B cell (primary cell): Measurements from ENCODE around the gene GATA3. TPM values are rescaled to one million over a fixed set of nuclear protein-coding genes. Genes with fewer than 3 reads are reported as not detected.

Experiments
- ATAC-seq: fragments of 200-7000 bp; cut with Tn5 transposase; one replicate; pipeline ENCODE4 v1.10.0; 2021; ENCODE audit warnings: low read depth, mild to moderate bottlenecking, moderate number of reproducible peaks, moderate library complexity
- CTCF ChIA-PET: fragments of 350-600 bp; sonication (Branson Sonifier 250); formaldehyde crosslinking; loops from one replicate; lab custom pipeline; 2021; ENCODE audit warnings: antibody characterized with exemption, inconsistent platforms; lab: Charles Lee
- POLR2A ChIA-PET: fragments of 350-600 bp; sonication (Branson Sonifier 250); formaldehyde crosslinking; loops from one replicate; lab custom pipeline; 2021; ENCODE audit warnings: antibody characterized with exemption; lab: Charles Lee
- DNase-seq: peaks from one replicate; pipeline ENCODE4 v3.0.0; 2013
- H2AFZ ChIP-seq: 2 replicates; pipeline ENCODE4 v1.6.1; 2012; ENCODE audit warnings: mild to moderate bottlenecking, low read depth, low read length; ENCODE audit not compliant: insufficient read depth, poor library complexity, severe bottlenecking
- H3K27ac ChIP-seq, 2 donors: 1 replicate in 1 of 2; 2 replicates in 1 of 2; pipeline ENCODE4 v1.5.1; 2012 to 2013; ENCODE audit warnings: low read length in 2 of 2, mild to moderate bottlenecking in 2 of 2, moderate library complexity in 1 of 2
- H3K27me3 ChIP-seq, 4 experiments: fragments of 200-600 bp in 1 of 4; sonication (generic) in 1 of 4; replicated peaks in 1 of 4; 1 replicate in 2 of 4; 2 replicates in 2 of 4; pipeline versions ENCODE4 v1.6.1 to v1.7.0; 2013 to 2016; ENCODE audit warnings: low read length in 3 of 4, mild to moderate bottlenecking in 2 of 4, mixed read lengths in 1 of 4, moderate library complexity in 1 of 4; ENCODE audit not compliant: insufficient read depth in 4 of 4, control insufficient read depth in 3 of 4; ENCODE audit errors: control extremely low read depth in 1 of 4
- H3K36me3 ChIP-seq, 2 experiments: replicated peaks in 1 of 2; 1 replicate in 1 of 2; 2 replicates in 1 of 2; pipeline versions ENCODE4 v1.6.1 to v1.7.1; 2013; ENCODE audit warnings: low read length in 1 of 2; ENCODE audit not compliant: insufficient read depth in 2 of 2, control insufficient read depth in 1 of 2; ENCODE audit errors: control extremely low read depth in 1 of 2, extremely low read depth in 1 of 2
- H3K4me1 ChIP-seq, 2 donors: fragments of 200-600 bp in 1 of 2; sonication (generic) in 1 of 2; 1 replicate in 1 of 2; 2 replicates in 1 of 2; pipeline versions ENCODE4 v1.5.1 to v1.6.1; 2013 to 2017; ENCODE audit warnings: low read length in 2 of 2; ENCODE audit not compliant: control insufficient read depth in 2 of 2, insufficient read depth in 2 of 2
- H3K4me2 ChIP-seq: replicated peaks from 2 replicates; pipeline ENCODE3; 2012; ENCODE audit warnings: mild to moderate bottlenecking, low read depth, low read length; ENCODE audit not compliant: poor library complexity, severe bottlenecking
- H3K4me3 ChIP-seq, 5 experiments: fragments of 200-600 bp in 1 of 5; sonication (generic) in 1 of 5; 1 replicate in 3 of 5; 2 replicates in 2 of 5; pipeline versions ENCODE4 v1.5.1 to v1.7.0; 2011 to 2016; ENCODE audit warnings: low read length in 4 of 5, mild to moderate bottlenecking in 4 of 5, low read depth in 2 of 5, control low read depth in 1 of 5, moderate library complexity in 1 of 5; ENCODE audit not compliant: insufficient read depth in 1 of 5; ENCODE audit errors: control extremely low read depth in 1 of 5, extremely low read depth in 1 of 5
- H3K79me2 ChIP-seq: fragments of 200-600 bp; sonication (generic); one replicate; pipeline ENCODE4 v1.6.0; 2016; ENCODE audit warnings: low read length; ENCODE audit not compliant: control insufficient read depth, insufficient read depth
- H3K9ac ChIP-seq: fragments of 200-600 bp; sonication (generic); 2 replicates; pipeline ENCODE4 v1.6.1; 2017; ENCODE audit warnings: mild to moderate bottlenecking, low read length, moderate library complexity
- H3K9me3 ChIP-seq, 3 donors: one replicate each; pipeline versions ENCODE4 v1.6.1 to v1.7.1; 2013; ENCODE audit warnings: low read length in 2 of 3; ENCODE audit not compliant: control insufficient read depth in 2 of 3, insufficient read depth in 1 of 3; ENCODE audit errors: control extremely low read depth in 1 of 3
- H4K20me1 ChIP-seq: 2 replicates; pipeline ENCODE4 v1.6.0; 2012; ENCODE audit warnings: mild to moderate bottlenecking, low read length; ENCODE audit not compliant: insufficient read depth, control insufficient read depth, poor library complexity, severe bottlenecking
- H3K27ac Mint-ChIP-seq: one replicate; pipeline ENCODE4 v1.8.0; 2021; ENCODE audit warnings: mixed read lengths
- H3K27me3 Mint-ChIP-seq: one replicate; pipeline ENCODE4 v1.8.0; 2021; ENCODE audit warnings: mixed read lengths
- H3K4me1 Mint-ChIP-seq: one replicate; pipeline ENCODE4 v1.8.0; 2021; ENCODE audit warnings: mixed read lengths
- H3K4me3 Mint-ChIP-seq: one replicate; pipeline ENCODE4 v1.8.0; 2021; ENCODE audit warnings: mixed read lengths
- H3K9me3 Mint-ChIP-seq: one replicate; pipeline ENCODE4 v1.8.0; 2022; ENCODE audit warnings: mixed read lengths; ENCODE audit not compliant: insufficient read depth
- CTCF ChIP-seq: fragments of 200-600 bp; IDR thresholded peaks from one replicate; pipeline ENCODE4 v1.8.0; 2022; ENCODE audit warnings: antibody characterized with exemption, mild to moderate bottlenecking
- EZH2 ChIP-seq: IDR thresholded peaks from 2 replicates; pipeline ENCODE4 v1.6.1; 2012; ENCODE audit warnings: borderline replicate concordance, low read depth, mild to moderate bottlenecking, moderate library complexity, low read length; ENCODE audit not compliant: insufficient read depth, poor library complexity, severe bottlenecking
- WGBS: methylation state at CpG from one replicate; pipeline ENCODE4 v1.1.5; 2013; ENCODE audit warnings: missing lambda C conversion rate; ENCODE audit not compliant: insufficient coverage; 5-methylcytosine and 5-hydroxymethylcytosine counted together
- intact Hi-C: fragments of 100-400 bp; cut with micrococcal nuclease; formaldehyde crosslinking; loops from one replicate; pipeline ENCODE4 v1.10.0; 2022
- polyA plus RNA-seq: library from polyadenylated mRNA; depleted of rRNA; stranded (reverse); fragments of >200 nt; gene quantifications from 2 replicates; pipeline ENCODE4 v1.2.3, GENCODE V29; 2012
- total RNA-seq, 2 donors: library from RNA; stranded (reverse); fragments of 120-200 nt in 1 of 2; gene quantifications; 1 replicate in 1 of 2; 2 replicates in 1 of 2; pipeline versions ENCODE4 v1.2.3 to v1.2.4, GENCODE V29; 2013 to 2022

Gene GATA3
- total and polyA plus RNA-seq, 2 donors (not counting 1 experiment from before 2014, with no cell fraction given): 0.60 to 0.94 TPM

- intact Hi-C loops: loop anchor here (2.0 kb wide), 1 partner anchor 17 kb away; the partner anchor contains the start of gene GATA3
- ATAC-seq (no peak), DNase-seq (peak; percentile 32)
- Histone ChIP-seq H3K4me3 (no peak overlapping the region), H4K20me1 (no peaks in the 10 kb centered on the region), H3K79me2 (no peaks in the 10 kb centered on the region), H2AFZ (no peak overlapping the region), H3K4me2 (no peak overlapping the region), H3K36me3 (no peaks in the 10 kb centered on the region), H3K9ac (no peak overlapping the region), H3K27me3 (peaks cover 0 to 95% (median 80%) of the 10 kb centered on the region in 4 experiments), H3K4me1 (peaks cover 38 to 57% of the 10 kb centered on the region in 2 donors), H3K27ac (no peak overlapping the region), H3K9me3 (peaks cover 0 to 50% (median 3%) of the 10 kb centered on the region in 3 donors)
- peaks cover 21% of the 10 kb centered on the region for H3K4me1 Mint-ChIP-seq
- CTCF ChIA-PET: no interaction called here
- 23% methylated on average over 16 of the region's 22 CpGs for WGBS
- H3K4me3 Mint-ChIP-seq: no peak overlapping the region
- no peak for TF ChIP-seq CTCF
- TF ChIP-seq EZH2: no peak
- POLR2A ChIA-PET: no interaction called here
- peaks cover 75% of the 10 kb centered on the region for H3K27me3 Mint-ChIP-seq
- peaks cover 6% of the 10 kb centered on the region for H3K9me3 Mint-ChIP-seq
- H3K27ac Mint-ChIP-seq: peak overlapping the region; percentile 47
Measured at GRCh38 chr10:8037941-8038894, 16.3 kb upstream of the GATA3 start.
